Suppressor macrophage treated with lipopolysaccharide for 4 hours (primary cell): ENCODE results near the gene TPM1.
A peak's percentile ranks its signal among the peaks of the same experiment; 100 is the strongest.

ENCODE experiments used
- DNase-seq: peaks from one replicate; pipeline ENCODE4 v3.0.0-alpha.2; 2020

Gene TPM1

DNA sequence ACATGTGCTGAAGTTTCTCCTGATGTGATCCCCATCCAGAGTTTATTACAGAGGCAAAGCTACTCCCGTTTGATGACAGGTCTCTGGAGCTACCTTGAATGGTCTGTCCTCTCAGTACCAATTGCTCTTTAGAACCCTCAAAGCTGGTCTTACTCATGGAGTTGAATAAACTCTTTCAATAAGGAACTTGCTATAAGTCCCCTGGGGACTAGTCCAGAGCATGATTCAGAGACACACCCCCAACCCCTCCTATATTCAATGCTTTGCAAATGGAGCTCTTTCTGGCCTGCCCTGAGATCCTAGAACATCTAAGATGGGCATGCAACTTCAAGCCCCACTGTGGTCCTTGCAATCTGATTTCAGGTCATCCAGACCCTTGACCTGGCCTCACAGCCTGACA lies 23.9 kb upstream of the TPM1 start:
- DNase-seq: no peak

DNA sequence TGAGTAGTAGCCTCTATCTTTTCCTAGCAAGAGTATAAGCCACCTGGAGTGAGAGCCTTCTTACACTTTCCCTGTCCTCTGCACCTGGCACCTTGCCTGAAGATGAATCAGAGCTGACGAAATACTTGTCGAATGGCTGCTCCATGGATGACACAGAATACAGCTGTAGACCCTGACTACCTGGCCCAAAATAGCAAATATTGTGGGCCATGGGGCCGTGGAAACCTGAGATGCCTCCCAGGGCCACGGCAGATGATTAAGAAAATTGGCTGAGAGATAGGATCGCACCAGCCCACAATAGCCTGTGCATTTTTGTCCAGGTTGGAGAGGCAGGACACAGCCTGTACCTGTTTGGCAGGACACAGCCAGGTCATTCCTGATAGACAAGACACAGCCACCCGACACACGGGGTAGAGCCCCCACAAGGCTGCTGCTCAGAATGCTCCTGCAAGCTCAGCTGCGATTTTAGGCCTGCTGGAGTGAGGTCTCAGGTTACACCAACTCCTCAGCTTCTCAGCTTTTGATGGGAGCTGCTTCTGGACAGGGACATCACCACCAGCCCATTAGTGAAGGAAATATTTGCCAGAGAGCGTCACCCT lies 22.9 kb upstream of the TPM1 start:
- DNase-seq: no peak

DNA sequence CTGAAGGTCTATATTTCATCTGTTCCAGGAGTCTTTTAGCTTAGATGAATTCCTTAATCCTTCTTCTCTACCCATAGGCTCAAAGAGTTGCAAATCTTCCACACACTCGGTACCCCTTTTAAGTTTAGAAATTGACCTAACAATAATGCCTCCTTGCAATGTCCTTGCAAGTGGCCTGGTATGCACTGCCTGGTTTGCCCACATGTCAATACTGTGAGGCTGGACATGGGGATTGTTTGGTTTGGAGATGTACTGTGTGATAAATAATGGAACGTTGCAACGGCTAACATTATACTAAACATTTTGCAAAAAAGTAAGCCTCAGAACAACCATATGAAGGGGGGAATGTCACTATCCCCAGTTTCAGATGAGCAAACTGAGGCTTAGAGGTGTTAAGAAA lies 22.4 kb upstream of the TPM1 start:
- DNase-seq: no peak

DNA sequence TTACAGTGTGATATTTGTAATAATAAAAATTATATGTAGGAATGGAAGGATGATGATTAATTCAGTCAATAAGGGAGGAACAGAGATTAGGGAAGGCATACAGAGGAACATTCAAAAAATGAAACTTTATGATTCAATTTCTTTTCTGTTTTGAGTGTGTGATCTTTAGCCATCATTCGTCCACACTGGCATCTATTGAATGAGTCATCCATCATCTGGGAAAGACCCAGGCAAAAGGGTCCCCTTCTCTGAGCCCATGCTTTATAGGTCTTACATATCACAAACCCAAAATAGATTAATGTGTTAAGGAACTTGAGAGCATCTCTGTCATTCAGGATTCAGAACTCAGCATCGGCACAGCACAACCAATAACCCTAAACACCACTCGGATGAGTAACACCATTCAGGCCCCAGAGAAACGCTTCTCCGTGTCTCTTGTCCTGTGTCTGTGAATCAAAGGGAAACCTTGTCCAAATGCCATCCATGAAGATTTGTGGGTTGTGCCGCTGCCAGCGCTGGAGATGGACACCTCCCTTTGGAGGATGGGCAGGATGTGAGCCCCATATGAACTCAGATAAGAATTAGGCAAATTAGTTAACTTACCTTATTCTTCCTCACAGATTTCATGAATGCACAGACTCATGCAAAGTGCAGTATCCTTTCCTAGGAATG lies 21.7 kb upstream of the TPM1 start:
- DNase-seq: peak; percentile 55

GRCh38 chr15:63022181-63022580 lies 20.4 kb upstream of the TPM1 start:
- no peak for DNase-seq

DNA sequence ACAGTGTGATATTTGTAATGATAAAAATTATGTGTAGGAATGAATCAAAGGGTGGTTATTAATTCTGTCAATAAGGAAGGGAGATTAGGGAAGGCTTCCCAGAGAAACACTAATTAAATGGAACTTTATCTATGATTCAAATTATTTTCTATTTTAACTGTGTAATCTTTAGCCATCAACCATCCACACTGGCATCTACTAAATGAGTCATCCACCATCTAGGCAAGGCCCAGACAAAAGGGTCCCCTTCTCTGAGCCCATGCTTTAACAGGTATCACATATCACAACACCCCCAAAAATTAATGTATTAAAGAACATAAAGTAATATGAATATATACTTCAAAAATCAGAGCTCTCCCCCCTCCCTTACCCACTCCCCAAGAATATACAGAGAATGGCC lies 19.9 kb upstream of the TPM1 start:
- DNase-seq: no peak

DNA sequence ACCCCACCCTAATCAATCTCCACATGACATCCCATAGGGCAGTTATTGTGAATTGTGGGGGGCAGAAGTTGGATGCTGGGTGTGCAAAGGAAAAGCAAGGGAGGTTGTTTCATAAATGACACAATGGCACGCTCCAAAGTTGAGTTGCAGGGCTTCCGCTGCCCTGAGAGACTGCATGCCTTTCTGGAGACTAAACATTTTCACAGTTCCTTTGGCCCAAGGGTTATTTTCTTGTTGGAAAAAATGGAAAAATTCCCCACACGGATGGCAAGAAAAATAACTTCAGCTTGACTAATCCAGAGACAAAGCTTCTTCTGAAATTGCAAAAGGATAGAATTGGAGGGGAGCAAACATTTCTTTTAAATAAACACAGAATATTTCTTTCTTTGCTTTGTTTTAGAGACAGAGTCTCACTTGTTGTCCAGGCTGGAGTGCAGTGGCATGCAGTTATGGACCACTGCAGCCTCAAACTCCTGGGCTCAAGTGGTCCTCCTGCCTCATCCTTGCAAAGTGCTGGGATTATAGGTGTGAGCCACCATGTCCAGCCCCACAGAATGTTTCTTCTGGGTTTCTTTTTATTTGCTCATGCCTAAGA lies 19.1 kb upstream of the TPM1 start:
- no peak for DNase-seq

DNA sequence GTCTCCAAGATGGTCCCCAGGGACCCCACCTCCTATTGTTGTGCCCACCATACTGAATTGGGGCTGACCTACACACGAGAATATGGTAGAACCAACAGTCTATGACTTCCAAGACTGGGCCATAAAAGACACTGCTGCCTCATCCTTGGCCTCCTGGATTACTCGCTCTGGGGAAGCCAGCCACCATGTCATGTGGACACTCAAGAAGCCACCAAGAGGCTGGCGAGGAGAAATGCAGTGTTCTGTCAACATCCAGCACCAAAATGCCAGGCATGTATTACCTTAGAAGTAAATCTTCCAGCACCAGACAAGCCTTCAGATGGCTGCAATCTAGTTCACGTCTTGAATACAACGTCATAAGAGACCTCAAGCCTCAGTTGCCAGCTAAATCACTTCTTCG lies 17.1 kb upstream of the TPM1 start:
- no peak for DNase-seq

GRCh38 chr15:63027646-63028045 lies 14.9 kb upstream of the TPM1 start:
- no peak for DNase-seq

GRCh38 chr15:63028442-63029110 lies 14.0 kb upstream of the TPM1 start:
- no peak for DNase-seq

- DNase-seq: no peak
Observed at GRCh38 chr15:63029676-63030075, 12.9 kb upstream of the TPM1 start.

GRCh38 chr15:63030101-63030551 lies 12.4 kb upstream of the TPM1 start:
- DNase-seq: peak; percentile 77

DNA sequence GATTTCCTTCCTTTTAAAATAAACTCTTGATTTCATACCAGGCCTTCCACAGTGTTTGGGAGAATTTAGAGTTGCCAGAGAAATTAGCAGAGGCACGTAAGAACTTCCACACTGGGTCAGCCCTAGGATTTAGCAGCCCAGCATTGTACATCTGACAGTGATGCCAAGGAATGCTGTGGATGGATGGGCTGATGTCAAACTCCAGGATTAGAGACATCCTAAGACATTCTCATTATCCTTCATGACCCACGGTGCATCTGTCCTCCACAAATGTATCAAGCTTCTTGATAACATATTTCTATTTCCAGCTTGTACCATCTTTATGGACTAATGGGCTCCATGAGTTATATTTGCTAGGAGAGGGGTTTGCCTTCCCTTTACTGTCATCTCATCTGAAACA lies 8.0 kb upstream of the TPM1 start:
- no peak for DNase-seq

GRCh38 chr15:63035253-63035652 lies 7.3 kb upstream of the TPM1 start:
- DNase-seq: no peak

GRCh38 chr15:63035977-63036376 lies 6.6 kb upstream of the TPM1 start:
- no peak for DNase-seq

- DNase-seq: no peak
Observed at GRCh38 chr15:63037976-63038720, 4.4 kb upstream of the TPM1 start.

- no peak for DNase-seq
Observed at GRCh38 chr15:63038926-63039673, 3.4 kb upstream of the TPM1 start.

DNA sequence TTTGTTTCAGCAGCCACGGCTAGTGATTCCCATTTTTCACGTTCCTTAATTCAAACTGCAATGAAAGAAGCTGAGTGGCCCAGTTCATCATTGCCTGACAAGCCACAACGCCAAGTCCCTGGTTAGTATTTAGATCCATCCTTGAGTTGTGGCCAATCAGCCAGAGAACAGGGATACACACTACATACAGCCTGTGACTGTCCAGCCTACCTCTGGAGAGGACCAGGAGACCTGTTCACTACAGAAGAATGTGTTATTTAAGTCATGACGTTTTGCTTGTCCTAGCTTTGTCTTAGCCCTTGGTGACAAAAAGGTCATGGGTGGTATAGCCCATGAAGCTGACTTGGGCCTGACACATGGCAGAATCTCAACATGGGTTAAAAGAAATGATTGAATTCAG lies 2.7 kb upstream of the TPM1 start:
- DNase-seq: no peak

DNA sequence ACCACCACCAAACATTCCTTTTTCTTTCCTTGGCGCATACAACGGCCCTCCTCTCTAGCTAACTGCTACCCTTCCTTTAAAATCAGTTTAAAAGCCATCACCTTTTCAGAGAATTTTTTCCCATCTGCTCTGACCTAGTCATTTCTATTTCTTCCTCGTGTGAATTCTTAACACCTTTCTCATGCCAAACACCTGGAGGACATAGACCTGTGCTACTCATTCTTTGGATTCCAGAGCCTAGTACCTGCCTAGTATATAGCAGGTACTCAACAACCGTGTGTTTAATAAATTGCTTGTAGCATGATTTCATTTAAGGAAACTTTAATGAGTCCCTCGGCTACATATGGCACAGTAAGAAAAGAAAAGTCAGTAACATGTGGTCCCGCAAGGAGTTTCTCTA lies 2.0 kb upstream of the TPM1 start:
- no peak for DNase-seq

- DNase-seq: no peak
Observed at GRCh38 chr15:63040954-63041353, 1.6 kb upstream of the TPM1 start.

DNA sequence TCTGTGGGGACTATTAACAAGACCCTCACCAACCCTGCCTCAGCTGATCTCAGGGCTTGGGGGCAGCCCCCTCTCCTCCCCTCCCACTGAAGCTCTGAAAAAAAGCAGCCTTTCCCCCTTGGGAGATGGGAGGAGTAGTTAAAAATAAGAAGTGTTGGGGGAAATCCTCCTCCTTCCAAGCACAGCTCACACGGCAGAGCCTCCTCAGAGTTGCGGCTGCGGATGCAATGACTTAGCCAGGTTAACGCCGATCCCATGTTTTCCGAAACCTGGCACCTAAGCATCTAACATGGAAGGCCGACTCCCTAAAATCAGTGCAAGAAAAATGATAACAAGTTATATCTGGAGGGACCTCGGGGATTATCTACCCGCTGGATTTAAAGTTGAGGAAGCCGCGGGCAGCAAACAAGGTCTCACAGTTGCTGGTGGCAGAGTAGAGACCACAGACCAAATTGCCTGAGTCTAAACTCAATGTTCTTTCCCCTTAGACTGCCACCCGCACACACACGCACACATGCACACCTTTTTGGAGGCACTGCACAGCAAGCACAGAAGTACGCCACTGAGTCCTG lies 1.1 kb upstream of the TPM1 start:
- DNase-seq: no peak

DNA sequence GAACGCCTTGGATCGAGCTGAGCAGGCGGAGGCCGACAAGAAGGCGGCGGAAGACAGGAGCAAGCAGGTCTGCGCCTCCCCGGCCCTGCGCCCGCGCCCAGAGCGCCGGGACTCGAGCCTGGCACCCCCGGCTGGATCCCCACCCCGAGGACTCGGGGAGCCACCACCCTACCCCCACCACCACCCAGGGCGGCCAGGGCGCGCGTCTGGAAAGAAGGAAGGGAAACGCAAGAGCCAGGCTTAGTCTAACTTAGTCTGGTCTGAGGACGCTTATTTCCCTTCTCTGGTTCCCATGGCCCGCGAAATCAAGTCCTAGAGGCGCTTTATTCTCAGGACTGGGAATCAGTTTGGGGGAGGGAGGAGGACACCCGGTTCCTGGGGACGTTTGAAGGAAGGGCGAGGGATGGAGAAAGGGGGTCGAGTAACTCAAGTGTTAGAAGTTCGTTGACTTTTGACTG lies 359 bp downstream of the TPM1 start:
- no peak for DNase-seq
